Caki2 (cell line): ENCODE data around the gene ADD1. TPM values are rescaled to one million over a fixed set of nuclear protein-coding genes. Genes with fewer than 3 reads are reported as not detected.

ENCODE experiments used
- DNase-seq: peaks from one replicate; pipeline ENCODE4 v3.0.0-alpha.2; 2015; ENCODE audit warnings: low read depth
- in situ Hi-C: cut with HindIII; loops from 2 replicates; pipeline ENCODE4 v1.10.0; 2016; ENCODE audit warnings: low sequenced_read_pairs, low pct_unique_long_range_greater_than_20kb, mixed read lengths
- total RNA-seq: library from RNA; depleted of rRNA; stranded (reverse); fragments of >200 nt; shearing (Covaris generic); gene quantifications from 2 replicates; pipeline ENCODE4 v1.2.3, GENCODE V29; 2014; ENCODE audit warnings: low replicate concordance

Gene ADD1
- total RNA-seq, 1 experiment from 2014 or later: 98.4 TPM

DNA sequence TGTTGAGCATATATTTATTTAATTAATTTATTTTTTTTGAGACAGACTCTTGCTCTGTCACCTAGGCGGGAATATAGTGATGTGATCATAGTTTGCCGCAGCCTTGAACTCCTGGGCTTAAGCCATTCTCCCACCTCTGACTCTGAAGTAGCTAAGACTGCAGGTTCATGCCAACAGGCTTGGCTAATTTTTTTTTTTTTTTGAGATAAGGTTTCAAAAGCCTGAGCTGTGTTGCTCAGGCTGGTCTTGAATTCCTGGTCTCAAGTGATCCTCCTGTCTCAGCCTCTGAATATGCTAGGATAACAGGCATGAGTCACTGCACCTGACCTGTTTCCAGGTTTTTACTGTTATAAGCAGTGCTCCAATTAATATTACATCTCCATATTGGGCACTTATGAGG is 4.8 kb downstream of the ADD1 start:
- in situ Hi-C loops: no loop called here
- no peak for DNase-seq

DNA sequence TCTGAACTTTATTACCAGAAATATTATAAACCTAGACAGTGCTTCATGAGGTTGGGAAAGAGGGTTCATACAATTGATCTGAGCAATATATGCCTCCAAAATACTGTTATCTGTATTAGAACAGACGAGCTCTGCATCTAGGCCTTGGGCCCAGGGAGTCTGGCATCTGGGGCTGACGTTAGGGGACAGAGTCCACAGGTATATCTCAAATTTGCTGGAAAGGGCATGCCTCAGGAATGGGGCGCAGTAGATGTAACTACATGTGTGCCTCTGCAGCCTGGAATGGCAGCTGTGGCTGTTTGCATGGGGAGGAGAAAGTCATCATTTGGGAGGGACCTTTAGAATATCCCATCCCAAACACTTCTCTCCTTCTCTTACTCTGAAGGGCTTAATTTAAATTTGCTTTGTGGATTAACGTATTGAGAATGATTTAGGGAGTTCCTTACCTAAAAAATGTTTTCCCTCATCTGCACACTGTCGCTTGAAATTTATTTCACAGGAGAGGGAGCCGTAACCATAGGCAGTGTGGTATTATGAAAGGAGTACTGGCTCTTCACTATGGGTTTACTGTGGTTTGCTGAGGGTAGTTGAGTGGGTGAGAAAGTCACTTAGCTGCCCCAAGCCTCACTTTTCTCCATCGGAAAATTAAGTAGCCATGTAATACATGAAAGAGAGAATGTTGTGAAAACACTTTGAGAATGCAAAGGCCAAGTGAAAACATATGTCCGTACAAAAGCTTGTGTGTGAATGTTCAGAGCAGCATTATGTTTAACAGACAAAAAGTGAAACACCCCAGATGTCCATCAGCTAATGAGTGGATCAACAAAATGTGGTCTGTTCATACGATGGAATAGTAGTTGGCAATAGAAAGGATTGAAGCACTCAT is 5.9 kb downstream of the ADD1 start:
- in situ Hi-C loops: no loop called here
- no peak for DNase-seq

DNA sequence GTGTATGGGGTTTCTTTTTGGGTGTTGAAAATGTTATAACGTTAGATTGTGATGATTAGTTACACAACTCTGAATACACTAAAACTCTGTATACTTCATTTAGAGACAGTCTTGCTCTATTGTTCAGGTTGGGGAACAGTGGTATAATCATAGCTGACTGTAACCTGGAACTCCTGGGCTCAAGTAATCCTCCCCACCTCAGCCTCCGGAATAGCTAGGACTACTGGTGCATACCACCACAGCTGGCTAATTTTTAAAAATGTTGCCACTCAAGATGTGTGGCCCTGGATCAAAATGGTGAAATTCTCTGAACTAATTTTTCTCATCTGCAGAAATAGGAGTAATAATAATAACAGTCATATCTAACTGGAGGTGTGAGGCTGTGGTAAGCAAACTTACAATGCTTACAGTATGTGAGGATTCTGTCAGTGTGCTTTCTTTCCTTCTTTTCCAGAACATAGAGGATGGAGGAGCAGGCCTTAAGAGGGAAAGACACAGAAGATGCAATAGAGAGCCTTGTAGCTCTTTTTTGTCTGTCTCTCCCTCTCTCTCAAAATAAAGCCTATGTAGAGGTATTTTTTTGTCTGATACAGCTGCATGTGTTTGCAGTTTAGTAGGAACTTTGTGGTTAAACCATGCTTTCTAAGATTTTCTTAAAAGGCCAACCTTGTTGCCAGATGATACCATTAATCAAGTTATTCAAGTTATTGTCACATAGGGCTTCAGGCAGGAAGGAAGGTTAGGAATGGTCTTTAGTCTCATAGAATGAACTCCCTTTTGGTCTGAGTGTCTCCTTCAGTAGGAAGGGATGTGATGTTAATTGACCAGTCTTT is 7.5 kb downstream of the ADD1 start:
- no peak for DNase-seq
- in situ Hi-C loops: no loop called here

DNA sequence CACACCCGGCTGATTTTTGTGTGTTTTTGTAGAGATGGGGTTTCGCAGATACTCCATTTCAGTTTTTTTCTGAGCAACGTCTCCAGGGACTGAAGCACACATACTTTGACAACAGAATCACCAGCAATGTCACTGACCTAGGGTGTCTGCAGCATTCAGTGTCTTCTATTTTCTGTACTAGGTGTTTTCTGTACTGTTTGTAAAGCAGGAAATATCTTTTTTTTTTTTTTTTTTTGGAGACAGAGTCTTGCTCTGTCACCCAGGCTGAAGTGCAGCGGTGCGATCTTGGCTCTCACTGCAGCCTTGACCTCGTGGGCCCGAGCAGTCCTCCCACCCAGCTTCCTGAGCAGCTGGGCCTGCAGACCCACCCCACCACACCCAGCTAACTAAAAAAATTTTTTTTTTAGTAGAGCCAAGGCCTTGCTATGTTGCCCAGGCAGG is 8.9 kb downstream of the ADD1 start:
- DNase-seq: peak; percentile 23
- in situ Hi-C loops: no loop called here

DNA sequence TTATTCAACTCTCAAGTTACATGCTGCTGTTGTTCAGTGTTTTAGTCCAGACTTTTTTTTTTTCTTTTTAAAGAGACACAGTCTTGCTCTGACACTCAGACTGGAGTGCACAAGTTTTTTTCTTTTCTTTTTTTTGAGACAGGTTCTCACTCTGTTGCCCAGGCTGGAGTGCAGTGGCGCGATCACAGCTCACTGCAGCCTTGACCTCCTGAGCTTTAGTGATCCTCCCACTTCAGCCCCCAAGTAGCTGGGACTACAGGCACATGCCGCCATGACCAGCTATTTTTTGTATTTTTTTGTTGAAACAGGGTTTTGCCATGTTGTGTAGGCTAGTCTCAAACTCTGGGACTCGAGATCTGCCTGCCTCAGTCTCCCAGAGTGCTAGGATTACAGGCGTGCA is 11.9 kb downstream of the ADD1 start:
- no peak for DNase-seq
- in situ Hi-C loops: no loop called here

DNA sequence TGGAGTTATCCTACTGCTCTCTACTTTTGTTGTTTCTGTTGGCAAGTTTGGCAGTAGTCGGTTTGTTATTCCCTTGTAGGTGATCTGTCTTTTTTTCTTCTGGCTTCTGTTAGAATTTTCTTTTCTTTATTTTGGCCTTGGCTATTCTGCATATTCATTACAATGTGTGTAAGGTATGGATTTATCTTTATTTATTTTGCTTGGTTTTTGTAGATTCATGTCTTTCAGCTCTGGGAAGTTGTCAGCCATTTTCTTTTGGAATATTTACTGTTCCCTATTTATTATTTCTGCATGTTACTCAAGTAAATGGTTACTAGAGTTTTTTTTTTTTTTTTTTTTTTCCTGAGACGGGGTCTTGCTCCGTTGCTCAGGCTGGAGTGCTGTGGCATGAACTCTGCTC is 12.6 kb downstream of the ADD1 start:
- DNase-seq: no peak
- in situ Hi-C loops: no loop called here

DNA sequence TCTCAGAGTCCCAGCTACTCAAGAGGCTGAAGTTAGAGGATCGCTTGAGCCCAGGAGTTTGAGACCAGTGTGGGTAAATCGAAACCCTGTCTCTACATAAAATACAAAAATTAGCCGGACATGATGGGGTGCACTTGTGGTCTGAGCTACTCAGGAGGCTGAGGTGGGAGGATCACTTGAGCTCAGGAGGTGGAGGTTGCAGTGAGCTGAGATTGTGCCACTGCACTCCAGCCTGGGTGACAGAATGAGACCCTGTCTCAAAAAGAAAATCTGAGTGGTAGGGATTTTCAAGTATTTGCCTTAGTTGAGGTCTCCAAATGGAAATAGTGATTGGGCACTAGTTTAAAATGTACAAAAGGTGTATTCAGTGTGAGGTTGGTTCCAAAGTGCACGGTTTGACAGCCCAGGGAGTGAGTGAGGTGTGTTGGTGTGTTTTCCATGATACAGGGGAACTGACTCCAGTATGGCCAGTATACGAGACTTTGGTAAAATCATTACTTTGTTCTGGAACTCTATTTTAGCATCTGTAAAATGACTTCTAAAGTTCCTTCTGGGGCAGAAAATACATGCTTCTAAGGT is 13.8 kb downstream of the ADD1 start:
- no peak for DNase-seq
- in situ Hi-C loops: no loop called here

DNA sequence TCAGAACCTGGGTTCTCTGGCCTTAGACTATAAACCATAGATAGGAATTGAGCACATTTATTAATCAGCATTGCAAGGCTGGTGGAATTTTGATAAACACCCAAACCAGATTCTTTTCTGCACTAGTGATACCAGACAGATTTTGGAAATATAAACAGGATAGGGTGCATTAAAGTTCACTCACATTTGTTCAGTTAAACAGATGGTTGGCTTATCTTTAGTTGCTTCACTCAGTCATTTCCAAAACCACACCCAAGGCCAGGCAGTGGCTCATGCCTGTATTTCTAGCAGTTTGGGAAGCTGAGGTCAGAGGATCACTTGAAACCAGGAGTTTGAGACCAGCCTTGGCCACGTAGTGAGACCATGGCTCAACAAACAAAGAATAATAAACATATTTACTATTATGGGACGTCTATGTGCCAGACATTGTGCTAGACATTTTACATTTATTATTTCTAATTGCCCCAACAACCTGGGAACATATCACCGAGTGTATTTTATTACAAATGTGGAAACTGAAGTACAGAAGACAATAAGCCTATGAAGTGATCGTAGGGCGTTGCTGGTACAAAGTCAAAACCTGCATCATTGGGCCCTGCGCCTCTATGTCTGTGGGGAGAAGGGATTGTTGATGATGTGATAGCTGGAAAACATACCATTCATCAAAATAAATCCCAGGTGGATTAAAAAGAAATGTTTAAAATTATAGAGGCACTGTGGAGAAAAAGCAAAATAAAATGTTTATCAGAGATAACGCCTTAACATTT is 15.0 kb downstream of the ADD1 start:
- in situ Hi-C loops: no loop called here
- no peak for DNase-seq

DNA sequence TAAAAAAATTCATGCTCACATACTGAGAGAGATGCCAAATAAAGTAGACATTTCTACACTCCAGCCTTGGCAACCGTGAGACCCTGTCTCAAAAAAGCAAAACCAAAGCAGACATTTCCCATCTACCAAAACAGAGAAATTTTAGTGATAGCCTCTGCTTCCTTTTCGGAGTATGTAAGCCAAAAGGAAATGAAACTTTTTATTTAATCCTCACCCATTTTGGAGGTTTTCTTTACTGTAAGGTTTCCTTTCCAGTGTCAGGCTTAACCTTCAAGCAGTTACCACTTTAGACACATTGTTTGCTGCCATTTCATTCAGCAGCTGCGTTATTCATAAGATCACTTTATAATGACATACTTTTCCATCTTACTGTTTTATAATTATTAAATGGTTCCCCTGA is 15.9 kb downstream of the ADD1 start:
- in situ Hi-C loops: no loop called here
- DNase-seq: no peak

DNA sequence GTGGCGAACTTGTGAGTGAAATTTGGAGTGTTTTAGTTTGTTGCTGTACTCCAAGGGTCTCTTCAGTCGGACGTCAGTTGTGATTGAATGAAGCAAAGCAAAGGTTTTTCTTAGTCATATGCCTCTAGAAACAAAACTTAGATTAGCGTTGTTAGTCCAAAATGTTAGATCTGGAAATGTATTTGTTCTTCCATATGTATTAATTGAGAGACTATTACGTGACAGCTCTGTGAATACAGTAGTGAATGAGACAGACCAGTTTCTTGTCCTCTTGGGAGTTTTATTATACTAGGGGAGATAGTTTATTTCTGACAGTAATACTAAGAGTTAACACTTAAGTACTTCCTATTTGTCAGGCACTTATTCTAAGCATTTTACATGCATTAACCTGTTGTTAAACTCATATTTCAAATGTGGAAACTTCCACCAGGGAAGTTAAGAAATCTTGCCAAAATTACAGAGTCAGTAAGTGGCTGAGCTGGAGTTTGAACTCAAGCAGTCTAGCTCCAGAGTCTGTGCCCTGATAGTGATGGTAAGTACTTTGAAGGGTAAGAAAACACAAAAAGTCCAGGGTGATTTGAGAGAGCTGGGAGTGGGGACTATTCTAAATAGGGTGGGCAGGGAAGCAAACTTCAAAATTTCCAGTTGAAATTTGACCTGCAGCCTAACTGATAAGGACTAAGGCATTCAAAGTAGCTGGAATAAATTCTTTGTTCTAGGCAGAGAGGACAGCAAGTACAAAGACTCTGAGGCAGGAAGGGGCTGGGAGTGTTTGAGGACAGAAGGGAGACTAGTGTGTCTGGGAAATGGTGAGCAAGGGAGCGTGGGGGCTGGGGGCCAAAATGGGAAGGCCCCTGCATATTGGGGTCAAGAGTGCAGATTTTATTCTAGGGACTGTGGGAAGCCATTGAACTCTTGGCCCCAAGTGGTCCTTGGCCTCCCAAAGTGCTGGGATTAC is 17.0 kb downstream of the ADD1 start:
- in situ Hi-C loops: no loop called here
- no peak for DNase-seq

DNA sequence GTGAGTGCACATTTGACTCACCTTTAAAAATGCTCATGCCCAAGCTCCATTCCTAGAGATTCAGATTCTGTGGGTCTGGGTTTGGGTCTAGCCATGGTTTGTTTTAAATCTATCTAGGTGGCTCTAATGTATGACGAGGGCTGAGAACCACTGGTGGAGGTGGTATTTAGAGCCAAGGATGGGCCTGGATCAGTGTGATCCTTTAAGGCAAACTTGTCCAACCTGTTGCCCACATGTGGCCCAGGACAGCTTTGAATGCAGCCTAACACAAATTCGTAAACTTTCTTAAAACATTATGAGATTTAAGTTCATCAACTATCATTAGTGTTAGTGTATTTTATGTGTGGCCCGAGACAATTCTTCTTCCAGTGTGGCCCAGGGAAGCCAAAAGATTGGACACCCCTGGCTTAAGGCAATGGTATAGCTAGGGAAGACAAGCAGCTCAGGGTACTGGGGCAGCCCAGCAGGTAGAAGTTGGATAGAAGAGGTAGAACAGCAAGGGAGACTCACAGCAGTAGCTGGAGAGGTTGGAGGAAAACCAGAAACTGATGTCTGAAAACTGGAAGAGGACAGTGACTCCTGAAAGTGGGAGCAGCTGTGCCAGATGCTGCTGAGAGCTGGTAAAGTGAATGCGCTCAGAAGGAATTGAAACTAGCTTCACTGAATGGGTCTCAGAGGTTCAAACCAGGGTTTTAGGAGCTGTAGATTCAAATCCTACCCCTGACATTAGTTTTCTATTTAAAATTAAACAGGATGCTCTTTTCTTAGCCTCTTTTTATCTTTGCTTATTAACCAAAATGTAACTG is 18.2 kb downstream of the ADD1 start:
- in situ Hi-C loops: no loop called here
- DNase-seq: no peak

DNA sequence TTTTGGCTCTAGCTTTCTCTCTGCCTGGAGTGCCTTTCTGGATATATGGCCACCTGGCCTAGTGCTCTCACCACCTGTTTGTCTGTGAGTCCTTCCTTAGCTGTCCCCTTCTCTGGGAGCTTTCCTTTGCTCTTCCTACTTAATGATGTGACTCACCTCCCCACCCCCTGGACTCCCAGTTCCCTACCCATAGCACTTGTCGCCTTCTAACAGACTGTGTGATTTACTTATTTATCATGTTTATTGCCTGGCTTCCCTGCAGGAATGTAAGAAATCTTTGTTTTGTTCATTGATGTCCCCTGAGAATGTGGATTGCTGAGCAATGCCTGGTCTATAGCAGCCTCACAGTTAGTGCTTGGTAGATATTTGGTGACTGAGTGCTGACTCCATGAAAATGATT is 18.9 kb downstream of the ADD1 start:
- in situ Hi-C loops: no loop called here
- peak; percentile 89 for DNase-seq

DNA sequence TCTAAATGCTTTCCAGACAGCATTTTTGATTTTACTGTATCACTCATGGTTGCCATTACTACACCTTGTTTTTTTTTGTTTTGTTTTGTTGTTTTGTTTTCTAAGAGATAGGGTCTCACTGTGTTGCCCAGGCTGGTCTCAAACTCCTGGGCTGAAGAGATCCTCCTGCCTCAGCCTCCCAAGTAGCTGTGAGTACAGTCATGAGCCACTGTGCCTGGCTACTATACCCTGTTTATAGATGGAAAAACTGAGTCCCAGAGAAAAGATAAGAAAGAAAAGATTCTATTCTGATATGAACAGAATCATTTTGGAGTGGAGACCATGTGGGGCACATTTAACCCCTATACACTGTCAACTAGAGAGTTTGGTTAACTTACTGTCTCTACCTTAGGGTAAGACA is 20.0 kb downstream of the ADD1 start:
- in situ Hi-C loops: no loop called here
- no peak for DNase-seq

DNA sequence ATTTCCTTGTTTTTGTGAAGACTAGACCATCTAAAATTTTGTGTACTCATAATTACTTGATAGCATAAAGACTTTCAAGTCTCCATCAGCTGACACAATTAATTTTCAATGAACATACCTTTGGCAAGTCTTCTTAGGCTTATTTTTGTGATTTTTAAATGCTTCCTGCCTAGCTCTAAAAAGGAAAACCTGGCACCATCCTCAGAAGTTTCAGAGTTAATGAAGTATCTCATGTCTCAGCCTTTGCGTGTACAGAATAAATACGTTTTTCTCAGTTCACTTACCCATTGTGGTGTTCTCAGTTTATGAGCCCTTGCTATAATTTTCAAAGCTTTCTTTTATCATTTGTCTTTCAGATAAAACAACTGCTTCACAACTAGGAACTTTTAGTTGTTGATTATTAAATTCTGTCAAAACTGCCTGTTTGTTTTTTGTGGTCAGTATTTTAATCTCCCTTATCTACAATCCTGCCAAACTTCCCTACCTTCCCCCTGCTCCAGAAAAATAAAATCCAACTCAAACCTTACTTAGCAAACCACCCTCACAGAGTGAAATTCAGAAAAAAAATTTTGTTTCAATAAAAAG is 21.6 kb downstream of the ADD1 start:
- in situ Hi-C loops: no loop called here
- no peak for DNase-seq

DNA sequence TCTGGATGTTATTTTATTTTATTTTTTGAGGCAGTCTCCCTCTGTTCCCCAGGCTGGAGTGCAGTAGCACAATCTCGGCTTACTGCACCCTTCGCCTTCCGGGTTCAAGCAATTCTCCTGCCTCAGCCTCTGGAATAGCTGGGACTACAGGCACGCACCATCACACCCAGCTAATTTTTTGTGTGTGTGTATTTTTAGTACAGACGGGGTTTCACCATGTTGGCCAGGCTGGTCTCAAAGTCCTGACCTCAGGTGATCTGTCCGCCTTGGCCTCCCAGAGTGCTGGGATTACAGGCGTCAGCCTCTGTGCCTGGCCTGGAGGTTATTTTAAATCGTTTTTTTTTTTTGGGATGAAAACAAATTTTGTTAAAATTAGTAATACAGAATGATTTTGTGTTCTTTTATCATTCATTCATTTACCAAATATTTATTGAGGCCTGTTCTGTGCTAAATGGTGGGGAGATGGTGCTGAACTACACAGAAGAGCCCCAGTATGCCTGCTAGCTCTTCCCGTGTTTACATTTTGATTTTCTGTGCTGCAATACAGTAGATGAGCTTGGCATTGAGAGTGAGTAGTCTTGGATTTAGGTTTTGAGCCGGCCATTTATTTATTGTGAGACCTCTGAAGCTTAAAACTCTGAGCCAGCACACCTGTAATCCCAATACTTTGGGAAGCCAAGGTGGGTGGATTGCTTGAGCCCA is 22.7 kb downstream of the ADD1 start:
- no peak for DNase-seq
- in situ Hi-C loops: no loop called here

DNA sequence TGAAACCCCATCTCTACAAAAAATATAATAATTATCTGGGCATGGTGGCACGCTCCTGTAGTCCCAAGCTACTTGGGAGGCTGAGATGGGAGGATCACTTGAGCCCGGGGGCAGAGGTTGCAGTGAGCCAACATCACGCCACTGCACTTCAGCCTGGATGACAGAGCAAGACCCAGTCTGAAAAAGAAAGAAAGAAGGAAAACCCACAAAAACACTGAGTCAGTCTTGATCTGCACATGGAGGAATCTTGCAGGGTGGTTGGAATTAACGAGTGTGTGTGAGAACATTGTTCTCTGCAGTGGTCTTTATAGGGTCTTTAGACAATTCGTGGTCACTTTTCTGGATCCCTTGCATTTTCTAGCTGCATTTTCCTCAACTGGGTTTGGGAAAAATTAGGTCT is 23.2 kb downstream of the ADD1 start:
- DNase-seq: no peak
- in situ Hi-C loops: no loop called here
